Pons (tissue), 1 donor: Measurements from ENCODE around the gene ITGB4.
A peak's percentile ranks its signal among the peaks of the same experiment; 100 is the strongest.

Experiments
- DNase-seq: peaks from one replicate; pipeline ENCODE4 v3.0.0-alpha.2; 2016; ENCODE audit warnings: low spot score

The ITGB4 gene

GRCh38 chr17:75720656-75721462 is at the start of gene ITGB4:
Gene ITGB4 (plus strand): TSS chr17:75721459. CDS start chr17:75724704, 3,245 bp downstream.
- no peak for DNase-seq

DNA sequence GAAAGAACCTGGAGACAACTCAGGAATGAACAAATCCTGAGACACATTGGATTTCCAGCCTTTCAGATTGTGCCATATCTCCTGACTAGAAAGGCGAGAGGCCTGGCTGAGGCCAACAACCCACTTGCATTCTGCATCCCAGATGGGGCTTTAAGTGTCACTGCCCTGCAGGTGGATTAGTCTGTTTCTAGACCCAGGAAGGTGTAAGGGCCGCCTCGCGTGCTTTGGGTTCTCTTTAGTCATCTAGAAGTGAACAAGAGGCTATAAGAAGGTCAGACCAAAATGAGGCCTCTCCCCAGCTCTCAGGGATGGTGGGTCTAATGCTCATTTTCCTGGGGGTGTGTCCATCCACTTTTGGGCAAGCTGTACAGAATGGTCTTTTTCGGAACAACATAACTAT is 49.2 kb upstream of the ITGB4 start:
- no peak for DNase-seq

DNA sequence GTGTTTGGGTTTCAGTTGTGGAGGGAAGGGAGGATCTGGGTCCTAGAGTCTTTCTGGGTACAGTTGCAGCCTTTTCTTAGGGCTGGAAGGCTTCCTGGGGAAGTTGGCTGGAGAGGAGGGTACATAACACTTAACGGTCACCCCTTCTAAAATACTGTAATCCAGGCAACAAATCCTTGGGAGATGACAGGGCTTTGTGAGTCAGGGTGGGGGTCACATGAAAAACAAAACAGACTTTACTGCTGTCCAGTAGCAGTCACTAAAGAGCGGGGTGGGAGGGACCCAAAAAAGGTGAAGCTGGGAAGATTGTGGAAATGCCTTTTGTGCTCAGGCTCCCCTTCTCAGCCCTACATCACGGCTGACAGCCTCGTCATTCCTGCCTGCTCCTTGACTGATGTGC is 47.8 kb upstream of the ITGB4 start:
- no peak for DNase-seq

- no peak for DNase-seq
Observed at GRCh38 chr17:75676461-75676860, 44.8 kb upstream of the ITGB4 start.

GRCh38 chr17:75679706-75680211 is 41.5 kb upstream of the ITGB4 start:
- DNase-seq: no peak

- no peak for DNase-seq
Observed at GRCh38 chr17:75680431-75680830, 40.8 kb upstream of the ITGB4 start.

- no peak for DNase-seq
Observed at GRCh38 chr17:75681289-75681688, 40.0 kb upstream of the ITGB4 start.

- no peak for DNase-seq
Observed at GRCh38 chr17:75683583-75683982, 37.7 kb upstream of the ITGB4 start.

DNA sequence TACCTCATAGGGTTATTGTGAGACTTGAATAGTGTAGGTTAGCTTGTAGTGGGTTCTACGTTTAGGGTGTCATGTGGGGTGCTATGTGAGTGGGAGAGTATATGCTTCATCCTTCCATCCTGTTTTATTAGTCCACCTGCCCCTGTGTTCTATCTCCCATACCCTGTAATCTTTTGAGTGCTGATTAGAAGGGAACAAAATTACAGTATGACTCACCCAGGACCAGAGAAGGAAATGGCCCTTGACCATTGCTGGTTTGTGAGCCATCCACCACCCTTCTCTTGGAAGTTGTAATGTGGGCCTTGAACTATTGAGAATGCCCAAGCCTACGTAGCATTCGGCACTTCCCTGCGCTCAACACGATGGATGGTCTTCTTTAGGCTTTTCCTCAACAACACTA is 37.0 kb upstream of the ITGB4 start:
- no peak for DNase-seq

DNA sequence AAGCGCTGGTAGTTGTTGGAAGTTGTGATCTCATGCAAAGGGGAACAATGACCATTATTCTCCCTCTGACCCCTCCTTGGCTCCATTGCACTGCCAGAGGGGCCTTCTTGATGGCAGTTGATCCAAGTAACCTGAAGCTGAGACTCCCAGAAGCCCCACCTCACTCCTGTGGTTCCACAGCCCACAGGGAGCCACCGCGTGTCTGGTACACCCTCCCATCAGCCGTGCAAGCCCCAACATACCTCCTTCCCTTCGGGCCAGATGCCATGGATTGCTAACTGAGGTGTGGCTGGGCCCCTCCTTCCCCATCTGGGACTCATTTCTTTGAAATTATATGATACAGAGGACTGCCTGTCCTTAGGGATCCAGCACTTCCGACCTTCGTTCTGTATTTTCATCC is 36.3 kb upstream of the ITGB4 start:
- DNase-seq: no peak

DNA sequence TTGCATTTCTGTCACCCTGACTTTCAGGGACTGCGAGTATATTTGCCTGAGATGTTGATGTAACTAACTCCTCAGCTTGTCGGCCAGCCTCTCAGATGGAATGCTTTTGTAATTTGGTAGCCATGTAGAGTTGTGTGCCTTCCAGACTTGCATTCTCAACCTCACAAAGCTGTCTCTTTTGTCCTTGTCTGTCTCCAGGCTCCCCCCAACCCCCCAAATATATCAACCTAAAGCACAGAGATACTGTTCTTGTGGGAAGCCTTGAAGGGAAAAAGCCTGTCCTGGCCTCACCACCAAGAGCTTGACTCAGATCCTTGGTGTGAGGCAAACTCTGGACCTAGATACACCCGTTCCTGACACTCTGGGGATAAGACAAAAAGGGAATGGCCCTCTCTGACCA is 35.8 kb upstream of the ITGB4 start:
- DNase-seq: no peak

GRCh38 chr17:75688209-75688825 is 32.9 kb upstream of the ITGB4 start:
- peak; percentile 48 for DNase-seq

DNA sequence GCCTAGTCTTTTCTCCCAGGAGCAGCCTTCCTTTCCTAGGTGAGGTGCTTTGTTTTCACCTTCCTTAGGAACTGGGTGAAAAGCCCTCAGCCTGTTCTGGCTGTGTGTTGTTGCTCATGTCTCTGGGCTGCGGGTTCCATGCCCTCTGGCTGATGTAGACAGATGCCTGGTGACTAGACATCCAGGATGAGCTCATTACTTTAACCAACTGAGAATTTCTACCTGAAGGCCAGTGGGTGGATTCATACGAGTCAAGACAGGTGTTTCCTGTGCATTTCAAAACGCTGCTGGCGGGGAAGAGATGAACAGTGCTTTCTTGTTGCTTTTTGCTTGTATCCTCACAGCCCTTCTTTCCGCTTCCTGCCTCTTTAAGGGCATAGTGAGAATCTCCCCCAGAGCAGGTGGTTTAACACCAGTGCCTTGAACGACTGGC is 31.8 kb upstream of the ITGB4 start:
- DNase-seq: no peak

DNA sequence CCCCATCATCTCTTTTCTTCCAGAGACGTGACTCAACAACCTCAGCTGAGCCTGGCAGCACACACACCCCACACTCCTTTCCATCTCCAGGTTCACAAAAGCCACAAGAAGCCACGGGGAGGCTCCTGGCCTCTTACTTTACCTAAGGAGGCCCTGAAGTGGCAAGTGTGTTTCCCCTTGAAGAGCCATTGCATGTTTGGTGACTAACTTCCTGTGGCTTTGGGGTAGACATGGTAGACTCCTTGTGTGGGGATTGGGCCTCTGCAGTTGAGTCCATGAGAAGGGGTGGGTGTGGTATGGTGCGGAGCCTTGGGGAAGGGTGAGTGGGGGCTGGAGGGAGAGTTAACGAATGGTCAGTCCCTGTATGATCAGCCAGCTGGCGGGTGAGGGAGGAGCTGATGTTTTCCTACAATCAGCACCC is 29.9 kb upstream of the ITGB4 start:
- DNase-seq: no peak

- DNase-seq: peak; percentile 72
Observed at GRCh38 chr17:75691801-75692626, 29.2 kb upstream of the ITGB4 start.

DNA sequence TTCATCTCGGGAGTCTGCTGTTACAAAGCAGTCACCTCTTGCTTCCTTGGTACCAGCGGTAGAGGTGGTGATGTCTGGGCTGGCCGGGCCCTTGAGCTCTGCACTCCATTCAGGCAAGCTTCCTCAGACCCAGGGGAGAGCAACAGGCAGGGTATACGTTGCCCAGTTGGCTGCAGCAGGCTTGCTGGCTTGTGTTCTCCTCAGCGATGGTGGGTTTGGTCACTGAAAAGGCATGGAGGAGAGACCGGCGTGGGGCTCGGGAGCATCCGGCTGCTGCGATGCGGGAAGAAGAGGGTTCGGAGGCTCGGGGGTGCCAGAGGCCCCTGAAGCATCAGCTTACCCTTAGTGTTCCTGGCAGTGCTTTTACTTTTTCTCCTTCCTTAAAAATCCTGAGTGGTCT is 28.3 kb upstream of the ITGB4 start:
- peak; percentile 26 for DNase-seq

- DNase-seq: peak; percentile 95
Observed at GRCh38 chr17:75693500-75694481, 27.5 kb upstream of the ITGB4 start.

GRCh38 chr17:75694536-75694935 is 26.7 kb upstream of the ITGB4 start:
- peak; percentile 38 for DNase-seq

DNA sequence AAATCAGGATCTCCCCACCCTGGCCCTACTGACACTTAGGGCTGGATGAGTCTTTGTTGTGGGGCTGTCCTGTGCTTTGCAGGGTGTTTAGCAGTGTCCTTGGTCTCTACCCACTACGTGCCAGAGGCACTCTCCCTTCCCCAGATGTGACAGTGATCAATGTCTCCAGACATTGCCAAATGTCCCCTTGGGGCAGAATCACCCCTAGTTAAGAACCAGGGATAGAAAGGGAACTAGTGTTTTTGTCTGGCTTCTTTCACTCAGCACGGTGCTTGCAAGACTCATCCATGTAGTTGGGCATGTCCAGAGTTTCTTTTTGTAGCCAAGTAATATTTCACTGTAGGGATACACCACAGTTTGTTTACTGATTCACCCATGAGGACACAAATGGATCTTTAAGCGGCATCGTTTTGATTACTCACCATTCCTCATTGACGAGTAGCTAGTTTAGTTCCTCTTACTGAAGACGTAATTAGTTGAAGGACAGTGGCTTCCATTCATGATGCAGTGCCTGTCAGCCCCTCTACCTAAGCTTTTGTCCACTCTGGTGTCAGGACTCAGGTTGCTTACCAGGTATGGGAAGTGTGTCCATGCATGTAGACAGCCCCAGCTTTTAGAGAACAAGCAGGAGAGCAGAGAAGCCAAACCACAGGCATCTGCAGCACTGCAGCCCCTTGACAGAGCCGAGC is 26.0 kb upstream of the ITGB4 start:
- peak; percentile 25 for DNase-seq

- peak; percentile 48 for DNase-seq
Observed at GRCh38 chr17:75695830-75696271, 25.4 kb upstream of the ITGB4 start.
